Keratinocyte (primary cell): ENCODE results near the gene FLNB. TPM values are rescaled to one million over a fixed set of nuclear protein-coding genes. Genes with fewer than 3 reads are reported as not detected.

Source experiments
- DNase-seq: peaks from one replicate; pipeline ENCODE4 v3.0.0-alpha.2; 2011; ENCODE audit warnings: low read depth, missing footprints, low spot score
- FAIRE-seq: peaks from 2 replicates; lab custom pipeline; 2011; peaks lifted over from hg19 to GRCh38; lab: Jason Lieb, UNC
- H2AFZ ChIP-seq: 2 replicates; pipeline ENCODE4 v1.6.0; 2012; ENCODE audit warnings: low read length, control low read depth, inconsistent platforms; ENCODE audit not compliant: control insufficient read depth
- H3K27ac ChIP-seq: 2 replicates; pipeline ENCODE4 v1.5.1; 2011; ENCODE audit warnings: low read length; ENCODE audit not compliant: control insufficient read depth, insufficient read depth
- H3K27me3 ChIP-seq: 3 replicates; pipeline ENCODE4 v1.6.0; 2011; ENCODE audit warnings: low read length; ENCODE audit not compliant: control insufficient read depth, insufficient read depth; ENCODE audit errors: extremely low read depth
- H3K36me3 ChIP-seq, 2 experiments: 2 replicates in 1 of 2; 3 replicates in 1 of 2; pipeline ENCODE4 v1.5.1; 2011; ENCODE audit warnings: low read length in 2 of 2, mild to moderate bottlenecking in 1 of 2; ENCODE audit not compliant: control insufficient read depth in 2 of 2, insufficient read depth in 2 of 2; ENCODE audit errors: extremely low read depth in 1 of 2
- H3K4me1 ChIP-seq: 3 replicates; pipeline ENCODE4 v1.5.1; 2011; ENCODE audit warnings: low read length; ENCODE audit not compliant: control insufficient read depth, insufficient read depth; ENCODE audit errors: extremely low read depth
- H3K4me2 ChIP-seq: 3 replicates; pipeline ENCODE4 v1.6.0; 2011; ENCODE audit warnings: low read depth, low read length; ENCODE audit not compliant: control insufficient read depth, insufficient read depth; ENCODE audit errors: extremely low read depth
- H3K4me3 ChIP-seq, 3 experiments: fragments of 200-600 bp in 1 of 3; sonication (generic) in 1 of 3; 2 replicates in 2 of 3; 3 replicates in 1 of 3; pipeline ENCODE4 v1.5.1; 2011 to 2016; ENCODE audit warnings: low read length in 3 of 3, mild to moderate bottlenecking in 3 of 3, control low read depth in 2 of 3, inconsistent platforms in 1 of 3, low read depth in 1 of 3, mixed read lengths in 1 of 3, mixed run types in 1 of 3, moderate library complexity in 1 of 3; ENCODE audit not compliant: control insufficient read depth in 2 of 3, insufficient read depth in 2 of 3; ENCODE audit errors: extremely low read depth in 1 of 3
- H3K79me2 ChIP-seq: 2 replicates; pipeline ENCODE4 v1.6.0; 2012; ENCODE audit warnings: low read length; ENCODE audit not compliant: control insufficient read depth, insufficient read depth
- H3K9ac ChIP-seq: 3 replicates; pipeline ENCODE4 v1.6.0; 2011; ENCODE audit warnings: low read length; ENCODE audit not compliant: control insufficient read depth, insufficient read depth; ENCODE audit errors: extremely low read depth
- H3K9me1 ChIP-seq: 3 replicates; pipeline ENCODE4 v1.6.0; 2011; ENCODE audit warnings: low read length; ENCODE audit not compliant: control insufficient read depth, insufficient read depth; ENCODE audit errors: extremely low read depth
- H3K9me3 ChIP-seq: 2 replicates; pipeline ENCODE4 v1.5.1; 2012; ENCODE audit warnings: low read depth, low read length; ENCODE audit not compliant: control insufficient read depth
- H4K20me1 ChIP-seq: 3 replicates; pipeline ENCODE4 v1.6.0; 2011; ENCODE audit warnings: low read length; ENCODE audit not compliant: control insufficient read depth, insufficient read depth; ENCODE audit errors: extremely low read depth
- EZH2 ChIP-seq: IDR thresholded peaks from one replicate; pipeline ENCODE4 v1.6.1; 2012; ENCODE audit warnings: inconsistent platforms, mild to moderate bottlenecking, low read length, moderate library complexity
- dilution Hi-C: fragments of 300-500 bp; cut with MboI; formaldehyde crosslinking; loops from one replicate; pipeline ENCODE4 v1.7.0; 2020; ENCODE audit warnings: low sequenced_read_pairs; ENCODE audit not compliant: extremely low pct_ligation_motif_present
- polyA plus RNA-seq, 5 experiments: library from polyadenylated mRNA; depleted of rRNA in 3 of 5; stranded (reverse) in 3 of 5; stranded (forward) in 1 of 5; unstranded in 1 of 5; fragments of >200 nt; gene quantifications; 1 replicate in 1 of 5; 2 replicates in 3 of 5; 3 replicates in 1 of 5; pipeline versions ENCODE4 v1.2.1 to v1.2.3, GENCODE V29; 2011 to 2012; ENCODE audit warnings: missing spikeins in 2 of 5, low read depth in 1 of 5, low replicate concordance in 1 of 5
- TF ChIP-seq, protein P1 (sequence below), 3 experiments: IDR thresholded peaks in 1 of 3; conservative IDR thresholded peaks in 1 of 3; optimal IDR thresholded peaks in 1 of 3; 2 replicates in 2 of 3; 3 replicates in 1 of 3; pipeline versions ENCODE3 to v1.5.1; 2011; ENCODE audit warnings: low read length in 3 of 3, mild to moderate bottlenecking in 3 of 3, moderate library complexity in 2 of 3, control low read depth in 1 of 3, inconsistent platforms in 1 of 3; ENCODE audit not compliant: insufficient read depth in 2 of 3; ENCODE audit errors: extremely low read depth in 1 of 3

FLNB gene
- polyA plus RNA-seq, 1 donor (not counting 4 experiments of a cell fraction or from before 2014, with no cell fraction given), result 289 TPM

DNA sequence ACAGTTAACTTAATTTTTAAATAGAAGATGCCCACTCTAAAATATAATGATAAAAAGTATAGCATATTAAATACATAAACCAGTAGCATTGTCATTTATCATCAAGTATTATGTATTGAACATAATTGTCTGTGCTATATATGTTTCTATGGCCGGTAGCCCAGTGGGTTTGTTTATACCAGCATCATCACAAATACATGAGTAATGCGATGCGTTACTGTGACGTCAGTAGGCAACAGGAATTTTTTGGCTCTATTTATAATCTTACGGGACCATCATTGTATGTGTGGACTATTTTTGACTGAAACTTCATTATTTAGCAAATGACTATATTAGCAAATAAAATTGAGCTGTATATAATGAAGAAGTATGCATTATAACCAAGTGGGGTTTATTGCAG lies 82.1 kb downstream of the FLNB start:
- H3K9me1 ChIP-seq, result no peaks in the 10 kb centered on the region
- H4K20me1 ChIP-seq, result peaks cover 50% of the 10 kb centered on the region
- no peak overlapping the region for H3K27ac ChIP-seq
- no peaks in the 10 kb centered on the region for H3K27me3 ChIP-seq
- H3K4me3 ChIP-seq, result no peak overlapping the region
- dilution Hi-C loops, result no loop called here
- DNase-seq (no peak), FAIRE-seq (no peak)
- no peak overlapping the region for H3K9ac ChIP-seq
- no peaks in the 10 kb centered on the region for H3K4me1 ChIP-seq
- H3K9me3 ChIP-seq, result no peaks in the 10 kb centered on the region
- H3K36me3 ChIP-seq, result peaks cover 20 to 35% of the 10 kb centered on the region in 2 experiments
- TF ChIP-seq, protein P1, sequence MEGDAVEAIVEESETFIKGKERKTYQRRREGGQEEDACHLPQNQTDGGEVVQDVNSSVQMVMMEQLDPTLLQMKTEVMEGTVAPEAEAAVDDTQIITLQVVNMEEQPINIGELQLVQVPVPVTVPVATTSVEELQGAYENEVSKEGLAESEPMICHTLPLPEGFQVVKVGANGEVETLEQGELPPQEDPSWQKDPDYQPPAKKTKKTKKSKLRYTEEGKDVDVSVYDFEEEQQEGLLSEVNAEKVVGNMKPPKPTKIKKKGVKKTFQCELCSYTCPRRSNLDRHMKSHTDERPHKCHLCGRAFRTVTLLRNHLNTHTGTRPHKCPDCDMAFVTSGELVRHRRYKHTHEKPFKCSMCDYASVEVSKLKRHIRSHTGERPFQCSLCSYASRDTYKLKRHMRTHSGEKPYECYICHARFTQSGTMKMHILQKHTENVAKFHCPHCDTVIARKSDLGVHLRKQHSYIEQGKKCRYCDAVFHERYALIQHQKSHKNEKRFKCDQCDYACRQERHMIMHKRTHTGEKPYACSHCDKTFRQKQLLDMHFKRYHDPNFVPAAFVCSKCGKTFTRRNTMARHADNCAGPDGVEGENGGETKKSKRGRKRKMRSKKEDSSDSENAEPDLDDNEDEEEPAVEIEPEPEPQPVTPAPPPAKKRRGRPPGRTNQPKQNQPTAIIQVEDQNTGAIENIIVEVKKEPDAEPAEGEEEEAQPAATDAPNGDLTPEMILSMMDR (optimal IDR thresholded peaks at IDR 0.05 in 1 of 3, IDR thresholded peaks at IDR 0.05 in 1 of 3, conservative IDR thresholded peaks at IDR 0.05 in 1 of 3; ENCODE audit: extremely low read depth in 1 of 3, insufficient read depth in 2 of 3, low read length in 3 of 3), result no peak
- TF ChIP-seq EZH2, result no peak
- H2AFZ ChIP-seq, result no peak overlapping the region
- H3K4me2 ChIP-seq, result no peak overlapping the region
- H3K79me2 ChIP-seq, result peaks cover 91% of the 10 kb centered on the region

DNA sequence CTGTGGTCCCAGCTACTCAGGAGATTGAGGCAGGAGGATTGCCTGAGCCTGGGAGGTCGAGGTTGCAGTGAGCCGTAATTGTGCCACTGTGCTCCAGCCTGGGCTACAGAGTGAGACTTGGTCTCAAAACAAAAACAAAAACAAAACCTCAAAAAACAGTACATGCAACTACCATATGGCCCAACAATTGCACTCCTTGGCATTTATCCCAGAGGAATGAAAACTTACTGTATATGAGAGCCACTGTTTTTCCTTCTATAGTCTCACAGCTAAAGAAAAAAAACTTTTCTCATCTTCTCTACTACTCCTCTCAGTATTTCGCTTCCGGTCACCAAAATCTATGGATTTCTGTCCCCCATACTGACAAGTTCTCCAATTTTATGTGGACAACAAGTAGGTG lies 84.3 kb downstream of the FLNB start:
- dilution Hi-C loops, result no loop called here
- Histone ChIP-seq H3K9me1 (no peaks in the 10 kb centered on the region), H3K9me3 (no peaks in the 10 kb centered on the region), H3K27me3 (no peaks in the 10 kb centered on the region), H3K9ac (no peak overlapping the region), H2AFZ (no peak overlapping the region), H3K4me1 (no peaks in the 10 kb centered on the region), H3K4me3 (no peak overlapping the region), H3K4me2 (no peak overlapping the region), H3K79me2 (peaks cover 84% of the 10 kb centered on the region), H3K27ac (no peak overlapping the region), H3K36me3 (peaks cover 29 to 49% of the 10 kb centered on the region in 2 experiments), H4K20me1 (peaks cover 42% of the 10 kb centered on the region)
- DNase-seq (no peak), FAIRE-seq (no peak)
- TF ChIP-seq EZH2, result no peak
- TF ChIP-seq, protein P1 (optimal IDR thresholded peaks at IDR 0.05 in 1 of 3, IDR thresholded peaks at IDR 0.05 in 1 of 3, conservative IDR thresholded peaks at IDR 0.05 in 1 of 3; ENCODE audit: extremely low read depth in 1 of 3, insufficient read depth in 2 of 3, low read length in 3 of 3), result no peak
